GM19239 (cell line): Measurements from ENCODE around the gene ACLY.

Experiments used
- DNase-seq: peaks from one replicate; pipeline ENCODE4 v3.0.0; 2011; ENCODE audit warnings: low spot score; ENCODE audit not compliant: insufficient read length
- FAIRE-seq: peaks from 2 replicates; lab custom pipeline; 2011; peaks lifted over from hg19 to GRCh38; lab: Jason Lieb, UNC

ACLY gene

DNA sequence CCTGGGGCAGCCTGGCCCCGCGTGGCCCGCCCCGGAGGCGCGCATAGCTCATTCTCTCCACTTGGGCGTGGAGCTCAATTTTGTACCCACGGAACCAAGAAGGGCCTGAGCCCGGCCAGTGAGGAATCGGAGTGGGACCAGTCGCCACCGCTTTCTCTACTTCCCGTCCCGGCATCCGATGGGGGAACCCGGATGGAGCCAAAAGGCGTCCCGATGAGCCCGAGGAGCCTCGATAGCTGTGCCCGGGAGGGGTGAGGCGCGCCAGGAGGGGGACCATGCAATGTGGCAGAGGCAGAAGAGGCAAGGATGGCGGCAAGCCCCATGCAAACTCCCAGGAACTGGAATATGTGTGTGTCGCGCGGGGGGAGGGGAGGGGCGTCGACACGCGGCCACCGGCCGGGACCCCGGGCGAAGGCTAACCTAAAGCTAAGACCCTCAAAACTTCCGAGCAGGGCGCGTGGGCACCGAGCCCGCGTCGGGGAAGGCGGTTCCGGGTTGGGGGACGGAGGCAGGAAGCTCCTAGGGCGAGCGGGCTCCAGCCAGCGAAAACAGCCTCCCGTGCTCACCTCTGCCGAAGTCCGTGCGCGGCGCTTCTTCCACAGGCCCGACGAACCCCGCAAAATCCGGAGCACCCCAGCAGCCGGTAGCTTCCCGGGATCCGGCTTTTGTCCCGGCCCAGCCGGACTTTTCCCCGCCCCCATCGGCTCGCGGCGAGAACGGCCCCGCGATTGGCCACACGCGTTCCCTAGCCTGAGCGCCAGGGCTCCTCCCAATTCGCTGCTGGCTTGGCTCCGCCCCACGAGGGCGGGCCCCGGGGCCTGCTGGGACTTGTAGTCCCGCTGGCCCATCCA is at the start of gene ACLY:
TSS of gene ACLY (minus strand) at position 638 of the 851 bp plus-strand sequence. CDS start 5,078 bp downstream, outside the sequence.
- DNase-seq, result peak; percentile 97
- peak; percentile 71 for FAIRE-seq

DNA sequence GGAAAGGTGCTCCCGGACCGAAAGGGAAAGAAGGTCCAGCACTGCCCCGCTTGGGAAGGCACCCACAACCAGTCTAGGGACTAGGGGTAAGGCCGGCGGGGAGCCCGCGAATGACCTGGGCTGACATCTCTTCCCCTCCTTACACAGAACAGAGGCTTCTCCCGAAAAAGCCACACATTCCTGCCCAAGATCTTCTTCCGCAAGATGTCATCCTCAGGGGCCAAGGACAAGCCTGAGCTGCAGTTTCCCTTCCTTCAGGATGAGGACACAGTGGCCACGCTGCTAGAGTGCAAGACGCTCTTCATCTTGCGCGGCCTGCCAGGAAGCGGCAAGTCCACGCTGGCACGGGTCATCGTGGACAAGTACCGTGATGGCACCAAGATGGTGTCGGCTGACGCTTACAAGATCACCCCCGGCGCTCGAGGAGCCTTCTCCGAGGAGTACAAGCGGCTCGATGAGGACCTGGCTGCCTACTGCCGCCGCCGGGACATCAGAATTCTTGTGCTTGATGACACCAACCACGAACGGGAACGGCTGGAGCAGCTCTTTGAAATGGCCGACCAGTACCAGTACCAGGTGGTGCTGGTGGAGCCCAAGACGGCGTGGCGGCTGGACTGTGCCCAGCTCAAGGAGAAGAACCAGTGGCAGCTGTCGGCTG is 49.3 kb upstream of the ACLY start:
- DNase-seq (no peak), FAIRE-seq (no peak)

DNA sequence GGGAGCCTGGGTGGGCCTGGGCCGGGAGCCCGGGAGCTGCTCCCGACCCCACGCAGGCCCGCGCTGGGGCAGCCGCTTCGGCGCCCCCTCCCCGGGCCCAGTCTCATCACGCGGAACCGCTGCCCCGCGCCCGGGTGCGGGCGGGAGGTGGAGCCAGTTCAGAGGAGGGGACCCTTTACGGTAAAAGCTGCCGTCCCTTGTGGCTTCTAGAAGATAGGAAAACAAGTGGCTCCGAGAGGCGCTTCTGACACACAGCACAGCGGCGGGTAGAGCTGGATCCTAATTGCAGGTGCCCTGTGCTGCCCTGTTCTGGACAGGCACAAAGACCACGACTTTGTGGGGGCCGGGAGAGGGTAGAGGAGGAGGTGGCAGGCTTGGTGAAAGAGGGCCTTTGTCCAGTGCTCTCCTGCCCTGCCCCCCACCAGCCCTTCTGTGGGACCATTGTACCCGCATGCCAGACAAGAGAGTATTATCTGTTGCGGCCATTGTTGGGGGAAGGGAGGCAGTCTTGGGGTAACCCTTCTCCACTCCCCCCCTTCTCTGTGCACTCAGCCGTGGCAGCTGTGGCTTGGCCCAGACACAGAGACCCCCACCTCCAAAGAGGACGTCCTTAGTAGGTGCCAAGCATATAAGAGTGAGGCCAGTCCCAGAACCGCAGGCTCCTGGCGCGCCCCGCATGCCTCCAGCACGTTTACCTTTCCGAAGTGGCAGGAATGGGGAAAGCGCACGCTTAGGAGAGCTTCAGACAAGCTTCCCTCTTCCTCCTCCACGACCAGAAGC is 48.6 kb upstream of the ACLY start:
- FAIRE-seq (peak; percentile 45), DNase-seq (peak; percentile 23)

DNA sequence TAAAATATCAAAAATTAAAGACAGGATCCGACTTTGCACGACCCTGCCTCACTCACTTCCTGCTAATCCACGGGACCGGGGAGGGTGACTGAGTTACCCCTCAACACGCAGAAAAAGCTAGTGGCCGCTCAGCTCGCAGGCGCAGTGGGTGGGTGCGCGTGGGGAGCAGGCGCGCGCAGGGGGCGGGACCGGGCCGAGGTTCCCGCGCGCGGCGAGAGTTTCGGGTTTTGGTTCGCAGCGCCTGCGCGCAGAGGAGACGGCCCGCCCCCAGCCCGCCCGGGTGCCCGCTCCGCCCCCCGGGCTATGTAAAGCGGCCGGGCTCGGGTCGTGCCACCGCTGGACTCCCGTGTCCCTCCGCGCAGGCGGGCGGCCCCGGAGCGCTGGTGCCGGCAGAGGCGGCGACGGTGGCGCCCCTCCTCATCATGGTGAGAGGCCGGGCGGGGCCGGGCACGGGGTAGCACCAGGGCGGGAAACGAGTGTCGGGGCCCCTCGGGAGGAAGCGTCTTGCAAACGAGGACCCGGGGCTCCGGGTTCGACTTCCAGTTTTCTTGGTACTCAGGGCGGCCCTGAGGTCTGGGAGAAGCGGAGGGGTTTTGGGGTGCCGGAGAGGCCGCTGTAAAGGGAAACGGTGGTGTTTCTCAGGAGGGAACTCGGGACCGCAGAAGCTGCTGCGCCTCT is 47.9 kb upstream of the ACLY start, which contains the start of gene CNP:
TSS of gene CNP (plus strand) at position 333 of the 678 bp plus-strand sequence. CDS start at position 423, 90 bp downstream.
- peak; percentile 68 for FAIRE-seq
- DNase-seq, result peak; percentile 88

DNA sequence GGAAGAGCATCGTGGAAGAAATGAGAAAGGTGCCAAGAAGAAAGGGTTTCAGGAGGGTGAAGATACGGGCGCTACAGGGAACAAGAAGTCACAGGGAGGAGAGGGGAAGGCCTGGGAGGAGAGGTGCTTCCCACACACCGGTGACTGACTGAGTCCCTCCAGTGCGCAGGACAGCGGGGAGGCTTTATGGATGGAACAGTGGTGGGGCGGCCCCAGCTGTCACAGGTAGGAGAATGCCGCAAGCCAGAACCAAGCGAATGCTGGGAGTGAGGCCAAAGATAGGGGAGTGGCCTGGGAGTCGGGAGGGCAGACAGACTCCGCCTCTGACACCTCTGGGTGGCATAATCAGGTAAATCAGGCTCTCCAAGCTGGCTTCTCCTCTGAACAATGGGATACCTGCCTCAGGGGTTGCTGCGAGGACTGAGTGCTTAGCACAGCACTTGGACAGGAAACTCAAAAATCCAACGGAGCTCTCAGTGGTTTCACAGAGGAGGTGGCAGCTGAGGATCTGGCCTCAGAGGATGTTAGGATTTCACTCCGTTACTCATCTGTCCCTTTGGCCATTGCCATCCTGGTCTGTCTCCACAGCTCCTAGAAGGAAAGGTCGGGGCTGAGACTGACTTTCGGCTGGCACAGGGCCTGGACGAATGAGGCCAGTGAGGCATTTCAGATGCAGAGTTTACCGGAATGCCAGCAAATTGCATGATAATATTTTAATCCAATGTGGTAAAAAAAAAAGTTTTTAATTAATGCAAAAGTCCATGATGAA is 47.1 kb upstream of the ACLY start:
- FAIRE-seq (peak; percentile 94), DNase-seq (peak; percentile 62)

DNA sequence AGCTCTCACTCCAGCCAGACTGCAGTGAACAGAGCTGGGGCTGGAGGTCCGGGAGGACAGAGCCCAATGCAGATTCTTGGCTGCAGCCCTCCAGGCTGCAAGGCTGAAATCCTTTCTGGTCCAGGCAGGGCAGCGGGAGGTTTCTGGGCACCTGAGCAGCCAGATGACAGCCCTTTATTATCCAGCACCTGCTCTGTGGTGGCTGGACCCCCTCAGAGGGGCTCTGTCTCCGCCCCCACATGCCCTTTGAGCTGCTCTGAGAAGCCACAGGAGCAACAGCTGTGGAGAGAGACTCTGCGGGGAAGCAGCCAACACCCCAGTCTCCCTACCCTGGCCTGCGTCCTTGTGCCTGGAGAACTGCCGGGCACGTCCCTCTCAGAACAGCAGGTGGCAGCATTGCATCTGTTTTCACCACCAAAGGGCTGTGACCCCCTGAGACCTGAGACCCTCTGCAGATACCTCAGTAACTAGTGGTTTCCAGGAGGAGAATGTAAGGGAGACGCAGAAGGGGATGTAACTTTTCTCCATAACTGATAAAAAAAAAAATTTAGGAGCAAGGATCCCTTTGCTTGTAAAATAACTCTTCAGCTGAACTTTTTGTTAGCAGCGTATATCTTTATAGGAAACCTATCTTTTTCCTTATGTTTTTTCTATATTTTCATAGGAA is 44.1 kb upstream of the ACLY start:
- DNase-seq (peak; percentile 80), FAIRE-seq (peak; percentile 83)

DNA sequence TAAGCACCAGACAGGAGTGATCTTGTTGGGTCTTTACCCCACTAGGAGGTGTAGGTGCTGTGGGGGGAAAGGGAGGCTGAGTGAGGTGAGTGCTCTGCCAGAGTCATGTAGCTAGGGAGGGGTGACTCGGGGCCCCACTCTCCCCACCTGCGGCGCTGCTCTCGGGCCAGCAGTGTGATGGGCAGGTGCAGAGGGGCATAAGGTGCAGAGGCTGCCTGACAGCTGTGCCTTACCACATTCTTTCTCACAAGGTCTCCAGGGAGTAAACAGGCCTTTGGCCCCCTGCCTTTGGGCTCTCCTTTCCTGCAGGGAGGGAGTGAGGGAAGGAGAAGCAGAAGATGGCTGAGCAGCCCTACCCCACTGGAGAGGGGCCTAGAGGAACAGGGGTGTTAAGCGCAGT is 43.4 kb upstream of the ACLY start:
- FAIRE-seq (no peak), DNase-seq (no peak)

DNA sequence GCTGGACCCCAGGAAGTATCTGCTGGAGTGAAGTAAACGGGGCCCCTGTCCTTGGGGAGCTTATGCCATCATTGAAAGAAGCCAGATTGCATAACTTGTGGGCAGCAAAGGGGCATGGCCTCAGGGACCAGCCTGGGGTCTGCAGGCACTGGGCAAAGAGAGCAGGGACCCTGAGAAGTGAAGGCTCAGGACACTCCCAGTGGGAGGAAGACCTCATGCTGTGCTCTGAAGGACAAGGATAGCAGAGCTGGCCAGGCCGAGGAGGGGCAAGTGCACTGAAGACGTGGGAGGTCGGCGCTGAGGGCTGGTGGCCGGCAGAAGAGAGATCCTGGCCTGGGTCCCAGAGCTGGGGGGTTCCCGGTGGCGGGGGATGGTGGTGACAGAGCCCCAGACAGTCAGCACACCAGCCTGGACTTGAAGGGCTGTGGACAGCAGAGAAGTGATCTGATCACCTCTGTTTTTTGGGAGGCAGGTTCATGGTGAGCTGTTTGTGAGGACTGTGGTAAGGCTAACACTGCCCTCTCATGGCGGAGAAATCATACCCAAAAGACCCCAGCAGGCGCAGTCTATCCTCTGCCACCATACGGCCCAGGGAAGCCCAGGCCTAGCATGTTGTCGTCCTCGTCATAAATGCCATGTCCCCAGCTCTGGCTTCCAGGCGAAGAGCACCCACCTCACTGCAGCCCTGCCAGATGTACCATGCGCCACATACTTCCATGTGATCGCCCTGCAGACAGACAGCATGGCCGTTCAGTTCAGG is 40.8 kb upstream of the ACLY start:
- FAIRE-seq, result no peak
- DNase-seq, result no peak

DNA sequence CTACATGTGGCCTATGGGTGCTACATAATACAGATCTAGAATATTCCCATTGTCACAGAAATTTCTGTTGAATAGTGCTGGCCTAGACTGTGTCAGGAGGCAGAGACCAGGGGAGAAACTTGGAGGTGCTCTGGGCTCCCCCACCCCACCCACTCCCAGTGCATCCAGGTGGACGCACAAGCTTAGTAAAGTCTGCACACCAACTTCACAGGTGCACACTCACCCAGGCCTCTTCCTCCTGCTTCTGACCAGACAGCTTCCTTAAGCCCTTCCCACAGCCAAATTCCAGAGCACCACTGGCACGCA is 40.2 kb upstream of the ACLY start:
- FAIRE-seq, result no peak
- DNase-seq, result no peak

DNA sequence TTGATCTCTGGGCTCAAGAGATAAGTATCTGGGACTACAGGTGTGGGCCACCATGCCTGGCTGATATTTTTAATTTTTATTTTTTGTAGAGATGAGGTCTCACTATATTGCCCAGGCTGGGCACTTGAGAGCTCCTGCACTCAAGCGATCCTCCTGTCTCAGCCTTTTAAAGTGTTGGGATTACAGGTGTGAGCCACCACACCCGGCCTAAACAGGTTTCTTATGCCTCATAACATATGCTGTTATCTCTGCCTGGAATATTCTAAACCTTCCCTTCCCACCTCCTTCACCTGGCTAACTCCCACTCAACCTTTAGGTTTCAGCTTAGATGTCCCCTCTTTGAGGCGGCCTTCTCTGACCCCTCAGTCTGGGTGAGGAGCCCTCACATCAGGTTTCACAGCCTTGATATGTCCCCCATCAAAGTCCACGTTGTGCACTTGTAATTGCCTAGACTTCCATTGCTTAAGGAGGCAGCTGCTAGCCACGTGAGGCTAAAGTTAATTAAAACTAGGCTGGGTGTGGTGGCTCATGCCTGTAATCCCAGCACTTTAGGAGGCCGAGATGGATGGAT is 39.2 kb upstream of the ACLY start:
- no peak for FAIRE-seq
- DNase-seq, result no peak

DNA sequence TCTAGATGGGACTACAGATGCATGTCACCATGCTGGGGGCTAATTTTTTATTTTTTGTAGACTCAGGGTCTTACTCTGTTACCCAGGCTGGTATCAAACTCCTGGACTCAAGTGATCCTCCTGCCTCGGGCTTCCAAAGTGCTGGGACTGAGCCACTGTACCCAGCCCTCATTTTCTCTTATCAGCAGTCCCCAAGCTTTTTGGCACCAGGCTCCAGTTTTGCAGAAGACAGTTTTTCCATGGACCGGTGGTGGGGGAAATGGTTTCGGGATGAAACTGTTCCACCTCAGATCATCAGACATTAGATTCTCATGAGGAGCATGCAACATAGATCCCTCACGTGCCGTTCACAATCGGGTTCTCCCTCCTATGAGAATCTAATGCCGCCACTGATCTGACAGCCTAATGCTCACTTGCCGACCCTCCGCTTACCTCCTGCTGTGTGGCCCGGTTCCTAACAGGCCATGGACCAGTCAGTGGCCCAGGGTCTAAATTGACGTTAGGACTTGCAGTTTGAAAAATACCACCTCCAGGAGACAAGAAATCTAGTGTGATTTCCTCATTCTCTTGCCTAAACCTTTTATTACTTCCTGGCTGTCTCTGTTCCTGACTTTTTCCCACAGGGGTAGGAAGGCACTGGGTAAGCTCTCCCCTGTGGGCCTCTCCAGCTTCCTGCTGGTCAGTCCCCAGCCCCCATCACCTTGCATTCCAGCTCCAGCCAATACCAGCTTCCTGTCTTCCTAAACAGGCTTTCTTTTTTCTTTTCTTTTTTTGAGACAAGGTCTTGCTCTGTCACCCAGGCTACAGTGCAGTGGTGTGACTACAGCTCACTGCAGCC is 38.5 kb upstream of the ACLY start:
- FAIRE-seq (no peak), DNase-seq (no peak)

DNA sequence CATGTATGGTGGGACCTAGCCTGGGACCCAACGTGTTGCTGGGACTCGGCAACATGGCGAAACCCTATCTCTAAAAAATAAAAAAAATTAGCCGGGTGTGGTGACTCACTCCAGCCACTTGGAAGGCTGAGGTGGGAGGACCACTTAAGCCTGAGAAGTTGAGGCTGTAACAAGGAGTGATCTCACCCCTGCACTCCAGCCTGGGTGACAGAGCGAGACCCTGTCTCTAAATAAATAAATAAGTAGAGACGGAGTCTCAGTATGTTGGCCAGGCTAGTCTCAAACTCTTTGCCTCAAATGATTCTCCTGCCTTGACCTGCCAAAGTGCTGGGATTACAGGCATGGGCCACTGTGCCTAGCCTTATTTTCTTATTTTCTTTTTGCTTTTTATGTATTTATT is 37.8 kb upstream of the ACLY start:
- DNase-seq (no peak), FAIRE-seq (no peak)

DNA sequence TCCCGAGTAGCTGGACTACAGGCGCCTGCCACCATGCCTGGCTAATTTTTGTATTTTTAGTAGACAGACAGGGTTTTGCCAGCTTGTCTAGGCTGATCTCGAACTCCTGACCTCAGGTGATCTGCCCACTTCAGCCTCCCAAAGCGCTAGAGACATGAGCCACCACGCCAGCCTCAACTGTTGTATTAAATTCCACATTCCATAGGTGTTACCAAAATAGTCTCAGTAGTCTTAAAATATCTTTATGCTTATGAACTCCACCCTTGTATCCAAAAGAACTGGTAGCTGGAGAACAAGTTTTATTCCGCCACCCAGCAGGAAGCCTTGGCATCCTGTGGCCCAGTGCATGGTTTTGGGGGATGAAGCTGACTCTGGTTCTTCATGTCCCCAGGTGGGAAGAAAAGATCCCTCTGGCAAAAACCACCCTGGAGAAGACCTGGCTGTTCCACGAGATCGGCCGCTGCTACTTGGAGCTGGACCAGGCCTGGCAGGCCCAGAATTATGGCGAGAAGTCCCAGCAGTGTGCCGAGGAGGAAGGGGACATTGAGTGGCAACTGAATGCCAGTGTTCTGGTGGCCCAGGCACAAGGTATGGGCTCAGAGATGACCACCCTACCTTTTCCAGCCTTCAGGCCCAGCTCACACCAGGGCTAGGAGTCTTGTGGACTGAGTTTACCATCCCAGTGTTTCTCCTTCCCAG is 30.2 kb upstream of the ACLY start:
- no peak for DNase-seq

DNA sequence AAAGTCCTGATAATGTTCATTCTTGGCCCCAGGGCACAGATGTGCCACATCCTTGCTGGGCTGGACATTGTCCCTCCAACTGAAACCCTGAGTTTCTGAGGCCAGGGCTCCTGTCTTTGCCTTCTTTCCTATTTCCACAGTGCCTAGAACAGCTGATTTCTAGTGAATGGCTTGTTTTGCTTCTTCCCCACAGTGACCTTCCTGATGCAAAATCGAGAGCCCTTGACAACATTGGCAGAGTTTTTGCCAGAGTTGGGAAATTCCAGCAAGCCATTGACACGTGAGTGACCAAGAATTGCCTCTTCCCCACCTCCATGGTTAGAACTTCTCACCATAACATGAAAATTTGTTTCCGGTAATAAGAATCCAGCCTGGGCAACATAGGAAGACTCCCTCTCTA is 26.2 kb upstream of the ACLY start:
- DNase-seq, result no peak
- FAIRE-seq, result no peak

More for the DNA sequence above, 30.2 kb upstream of the ACLY start:
- no peak for FAIRE-seq

DNA sequence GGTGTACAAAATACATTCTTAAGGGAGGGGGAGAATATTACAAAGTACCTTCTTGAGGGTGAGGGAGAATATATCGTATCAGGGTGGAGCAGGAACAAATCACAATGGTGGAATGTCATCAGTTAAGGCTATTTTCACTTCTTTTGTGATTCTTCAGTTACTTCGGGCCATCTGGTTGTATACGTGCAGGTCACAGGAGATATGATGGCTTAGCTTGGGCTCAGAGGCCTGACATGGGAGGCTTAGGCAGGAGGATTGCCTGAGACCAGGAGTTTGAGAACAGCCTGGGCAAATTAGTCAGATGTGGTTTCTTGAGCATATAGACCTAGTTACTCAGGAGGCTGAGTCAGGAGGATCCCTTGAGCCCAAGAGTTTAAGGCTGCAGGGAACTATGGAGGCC is 24.7 kb upstream of the ACLY start:
- no peak for FAIRE-seq
- DNase-seq, result no peak

DNA sequence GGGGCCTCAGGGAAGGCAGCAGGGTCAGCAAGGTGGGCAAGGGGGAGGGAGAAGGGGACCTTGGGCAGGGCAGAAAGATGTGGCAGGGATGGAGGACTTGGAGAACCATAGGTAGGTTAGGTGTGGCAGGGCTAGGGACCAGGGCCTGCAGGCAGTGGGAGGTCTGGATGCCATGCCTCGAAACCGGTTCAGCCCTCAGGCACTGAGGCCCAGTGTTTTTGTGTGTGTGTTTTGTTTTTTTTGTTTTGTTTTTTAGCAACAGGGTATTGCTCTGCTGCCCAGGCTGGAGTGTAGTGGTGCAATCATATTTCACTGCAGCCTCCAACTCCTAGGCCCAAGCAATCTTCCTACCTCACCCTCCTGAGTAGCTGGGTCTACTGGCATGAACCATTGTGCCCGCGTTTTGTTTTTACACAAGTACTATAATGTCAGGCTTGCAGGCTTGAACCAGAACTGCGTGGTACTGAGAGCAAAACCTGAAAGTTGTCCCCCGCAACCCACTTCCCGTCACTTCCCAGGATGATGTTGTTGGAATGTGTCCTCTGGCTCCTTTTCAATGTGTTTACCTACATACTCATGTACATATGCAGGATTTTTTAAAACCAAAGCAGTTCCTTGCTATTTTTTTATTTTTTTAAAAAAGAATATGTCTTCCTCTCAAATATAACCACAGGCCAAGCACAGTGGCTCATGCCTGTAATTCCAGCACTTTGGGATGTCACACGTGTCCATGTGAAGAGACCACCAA is 24.0 kb upstream of the ACLY start:
- FAIRE-seq (no peak), DNase-seq (no peak)
